Erythroblast (primary cell): ENCODE results near the gene EXOSC5.
"Not testable (repeated sequence)": the region's sequence is repeated elsewhere in the genome, so short reads cannot be mapped to it uniquely, and the experiment has no call there.

ENCODE experiments used
- DNase-seq, 2 experiments: peaks; one replicate each; lab custom pipeline; 2025; lab: John Stamatoyannopoulos, UW
- GATA1 ChIP-seq: IDR thresholded peaks from 2 replicates; pipeline ENCODE4 v1.6.1; 2011; ENCODE audit warnings: low read depth, mild to moderate bottlenecking, control low read depth, low read length, moderate library complexity
- POLR2A ChIP-seq: IDR thresholded peaks from 2 replicates; pipeline ENCODE4 v1.6.1; 2011; ENCODE audit warnings: mild to moderate bottlenecking, low read length

The EXOSC5 gene

DNA sequence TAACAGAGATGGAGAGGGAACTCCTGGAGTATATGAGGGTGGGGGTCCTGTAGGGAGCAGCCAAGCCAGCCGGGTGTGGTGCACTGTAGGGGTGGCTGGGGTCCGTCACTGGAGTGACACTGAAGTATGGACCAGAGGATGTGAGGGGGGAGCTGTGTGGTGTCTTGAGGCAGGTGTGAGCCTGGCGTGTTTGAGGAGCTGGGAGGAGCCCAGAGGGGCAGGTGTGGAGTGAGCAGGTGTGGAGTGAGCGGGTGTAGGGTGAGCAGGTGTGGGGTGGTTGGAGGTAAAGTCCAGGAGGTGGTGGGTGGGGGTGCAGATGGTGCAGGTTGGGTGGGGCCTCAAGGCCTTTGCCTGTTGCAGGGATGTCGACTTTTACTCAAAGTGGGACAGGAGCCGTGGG is 24.2 kb upstream of the EXOSC5 start:
- TF ChIP-seq POLR2A: no peak
- DNase-seq: no peak

GRCh38 chr19:41420101-41420880 is 23.1 kb upstream of the EXOSC5 start:
- TF ChIP-seq GATA1: no peak
- no peak for TF ChIP-seq POLR2A
- no peak for DNase-seq

- TF ChIP-seq POLR2A: no peak
- no peak for TF ChIP-seq GATA1
- DNase-seq: no peak
Observed at GRCh38 chr19:41416194-41416674, 19.1 kb upstream of the EXOSC5 start.

- TF ChIP-seq GATA1: no peak
- TF ChIP-seq POLR2A: no peak
- no peak for DNase-seq
Observed at GRCh38 chr19:41415154-41415571, 18.0 kb upstream of the EXOSC5 start.

DNA sequence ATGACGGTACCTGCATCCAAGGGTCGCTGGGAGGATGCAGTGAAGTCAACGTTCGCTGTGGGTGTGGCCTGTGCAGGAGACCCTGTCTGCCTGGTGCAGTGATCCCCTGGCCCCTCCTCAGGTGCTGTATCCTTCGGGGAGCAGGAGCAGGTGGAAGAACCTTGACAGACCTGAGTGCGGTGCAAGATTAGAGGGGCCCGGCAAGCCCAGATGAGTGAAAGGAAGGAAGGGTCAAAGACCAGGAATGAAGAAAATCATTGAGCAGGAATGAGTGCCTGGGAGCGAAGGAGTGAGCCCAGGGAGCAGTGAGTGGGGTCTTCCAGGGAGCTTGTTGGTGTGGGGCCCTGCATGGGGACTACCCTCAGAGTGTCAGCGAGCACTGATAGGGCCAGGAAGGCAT is 17.3 kb upstream of the EXOSC5 start:
- TF ChIP-seq GATA1 (no peak), POLR2A (no peak)
- no peak for DNase-seq

DNA sequence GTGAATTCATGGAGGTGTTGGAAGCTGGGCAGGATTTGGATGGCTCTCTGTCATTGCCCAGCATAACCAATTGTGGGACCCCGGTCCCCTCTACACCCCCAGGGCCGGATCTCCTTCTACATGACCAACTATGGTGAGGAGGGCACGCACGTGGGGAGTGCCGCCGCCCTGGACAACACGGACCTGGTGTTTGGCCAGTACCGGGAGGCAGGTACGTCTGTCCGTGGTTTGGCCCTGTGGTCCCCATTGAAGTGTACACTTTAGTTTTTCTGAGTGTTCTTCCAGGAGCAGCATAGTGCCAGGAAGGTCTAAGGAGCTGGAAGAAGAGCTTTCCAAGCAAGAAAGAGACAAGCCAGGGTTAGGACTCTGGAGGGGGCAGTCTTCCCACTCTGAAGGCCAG is 16.8 kb upstream of the EXOSC5 start:
- DNase-seq: no peak
- TF ChIP-seq POLR2A (no peak), GATA1 (no peak)

DNA sequence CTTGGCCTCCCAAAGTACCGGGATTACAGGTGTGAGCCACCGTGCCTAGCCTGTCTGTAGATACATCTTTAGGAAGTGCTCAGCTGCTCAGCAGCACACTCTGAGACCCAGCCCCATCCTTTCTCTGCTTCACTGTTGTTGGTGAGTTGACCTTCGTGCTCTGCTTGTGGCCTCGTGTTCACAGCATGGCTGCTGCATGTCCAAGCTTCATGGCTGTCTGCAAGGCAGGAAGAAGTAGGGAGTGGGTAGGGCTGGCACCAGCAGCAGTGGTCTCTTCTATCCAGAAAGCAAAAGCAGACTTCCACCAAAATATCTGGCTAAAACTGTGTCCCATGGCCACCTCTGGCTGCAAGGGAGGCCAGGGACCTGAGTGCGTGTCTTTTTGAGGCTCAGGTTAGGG is 15.8 kb upstream of the EXOSC5 start:
- no peak for TF ChIP-seq GATA1
- TF ChIP-seq POLR2A: no peak
- no peak for DNase-seq

DNA sequence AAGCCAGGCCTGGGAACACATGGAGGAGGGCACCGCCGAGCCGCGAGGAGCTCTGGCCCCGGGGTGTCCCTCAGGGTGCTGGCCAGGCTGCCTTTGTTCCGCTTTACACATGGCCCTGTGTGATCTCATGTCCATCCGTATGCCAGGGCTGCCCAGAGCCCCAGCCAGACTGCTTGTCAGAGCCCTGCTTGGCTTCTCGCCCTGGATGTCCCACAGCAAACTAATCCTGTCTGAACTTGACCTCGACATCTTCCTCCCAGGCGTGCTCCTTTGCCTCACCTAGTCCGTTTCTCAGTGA is 14.8 kb upstream of the EXOSC5 start:
- TF ChIP-seq POLR2A (no peak), GATA1 (no peak)
- DNase-seq: no peak

DNA sequence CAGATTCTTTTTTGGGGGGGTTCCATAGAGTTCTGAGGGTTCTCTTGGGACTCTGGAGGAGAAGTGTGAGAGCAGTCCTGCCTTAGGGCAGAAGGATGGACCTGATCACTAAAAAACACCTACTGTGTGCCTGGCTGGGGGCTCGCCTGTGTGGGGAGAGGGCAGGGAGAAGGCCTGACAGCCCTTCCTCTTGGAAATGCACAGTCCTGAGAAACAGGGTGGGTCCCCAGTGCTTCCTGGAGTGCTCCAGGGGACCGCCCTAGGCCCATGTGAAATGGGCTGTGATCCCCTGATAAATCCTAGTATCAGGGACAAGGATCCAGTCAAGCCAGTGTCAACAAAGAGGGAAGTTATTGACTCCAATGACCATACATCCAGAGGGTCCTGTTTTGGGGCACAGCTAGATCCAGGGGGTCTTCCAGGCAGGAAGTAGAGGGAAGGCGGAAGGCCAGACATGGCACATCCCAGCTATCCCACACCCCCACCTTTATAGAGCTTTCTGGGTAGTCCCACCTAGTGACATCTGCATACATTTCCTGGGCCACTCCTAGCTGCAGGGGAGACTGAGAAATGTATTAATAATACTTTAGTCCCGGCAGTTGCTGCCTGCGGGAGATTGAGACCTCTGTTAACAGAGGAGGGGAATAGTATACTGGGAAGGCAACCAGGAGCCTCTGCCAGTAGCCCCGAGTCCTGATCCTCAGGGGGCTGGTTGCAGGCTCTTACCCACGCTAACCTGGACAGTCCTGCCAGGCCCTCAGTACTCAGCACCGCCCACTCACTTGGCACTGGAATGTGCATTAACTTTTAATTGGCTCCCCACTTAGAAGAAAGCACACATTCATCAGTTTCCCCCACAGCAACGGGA is 14.2 kb upstream of the EXOSC5 start:
- TF ChIP-seq GATA1 (no peak), POLR2A (no peak)
- no peak for DNase-seq

DNA sequence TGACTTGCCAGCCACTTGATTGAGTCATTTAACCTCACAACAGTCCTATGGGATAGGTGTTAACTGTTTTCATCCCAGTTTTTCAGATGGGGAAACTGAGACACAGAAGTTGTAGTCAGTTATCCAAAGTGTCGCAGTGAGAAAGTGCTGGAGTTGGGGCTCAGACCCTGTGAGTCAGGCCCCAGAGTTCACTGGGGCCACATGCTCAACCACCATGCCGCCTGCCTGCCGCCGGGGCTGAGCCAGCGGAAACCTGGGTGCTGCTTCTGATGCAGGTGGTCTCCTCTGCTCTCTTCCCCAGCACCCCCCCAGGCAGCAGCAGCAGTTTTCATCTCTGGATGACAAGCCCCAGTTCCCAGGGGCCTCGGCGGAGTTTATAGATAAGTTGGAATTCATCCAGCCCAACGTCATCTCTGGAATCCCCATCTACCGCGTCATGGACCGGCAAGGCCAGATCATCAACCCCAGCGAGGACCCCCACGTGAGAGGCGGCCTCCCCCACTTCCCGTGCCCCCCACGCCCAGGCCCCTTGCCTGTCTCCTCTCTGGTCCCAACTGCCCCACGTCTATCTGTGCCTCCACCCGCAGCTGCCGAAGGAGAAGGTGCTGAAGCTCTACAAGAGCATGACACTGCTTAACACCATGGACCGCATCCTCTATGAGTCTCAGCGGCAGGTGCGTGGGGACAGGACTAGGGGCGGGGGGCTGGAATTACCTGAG is 13.3 kb upstream of the EXOSC5 start:
- TF ChIP-seq POLR2A (no peak), GATA1 (no peak)
- DNase-seq: no peak

DNA sequence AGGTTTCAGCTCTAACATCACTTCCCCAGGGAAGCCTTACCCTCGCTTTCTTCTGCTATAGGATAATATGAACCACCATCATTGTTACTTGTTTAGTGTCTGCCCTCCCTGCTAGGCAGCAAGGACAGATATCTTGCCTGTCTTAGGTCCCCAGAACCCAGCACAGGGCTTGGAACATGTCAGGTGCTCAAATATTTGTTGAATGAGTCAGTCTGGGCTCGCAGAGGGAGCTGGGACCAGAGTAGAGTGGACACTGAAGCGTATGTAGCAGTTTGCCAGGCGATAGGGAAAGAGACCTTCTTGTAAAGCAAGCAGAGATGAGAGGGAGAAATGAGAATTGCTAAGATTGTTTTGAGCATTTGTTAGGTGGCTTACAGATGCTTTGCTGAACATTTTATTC is 12.1 kb upstream of the EXOSC5 start:
- no peak for DNase-seq
- TF ChIP-seq GATA1: no peak
- no peak for TF ChIP-seq POLR2A

- not testable (repeated sequence) for DNase-seq
Observed at GRCh38 chr19:41408846-41409245, 11.7 kb upstream of the EXOSC5 start.

GRCh38 chr19:41408256-41408655 is 11.1 kb upstream of the EXOSC5 start:
- TF ChIP-seq POLR2A: no peak
- no peak for TF ChIP-seq GATA1

GRCh38 chr19:41407271-41407670 is 10.1 kb upstream of the EXOSC5 start:
- DNase-seq: no peak
- TF ChIP-seq GATA1 (no peak), POLR2A (no peak)

More at GRCh38 chr19:41408256-41408655, 11.1 kb upstream of the EXOSC5 start:
- DNase-seq: no peak
